ENCODE measurements around the gene B3GALNT2.
"Not testable (repeated sequence)": the region's sequence is repeated elsewhere in the genome, so short reads cannot be mapped to it uniquely, and the experiment has no call there.

B3GALNT2 gene

DNA sequence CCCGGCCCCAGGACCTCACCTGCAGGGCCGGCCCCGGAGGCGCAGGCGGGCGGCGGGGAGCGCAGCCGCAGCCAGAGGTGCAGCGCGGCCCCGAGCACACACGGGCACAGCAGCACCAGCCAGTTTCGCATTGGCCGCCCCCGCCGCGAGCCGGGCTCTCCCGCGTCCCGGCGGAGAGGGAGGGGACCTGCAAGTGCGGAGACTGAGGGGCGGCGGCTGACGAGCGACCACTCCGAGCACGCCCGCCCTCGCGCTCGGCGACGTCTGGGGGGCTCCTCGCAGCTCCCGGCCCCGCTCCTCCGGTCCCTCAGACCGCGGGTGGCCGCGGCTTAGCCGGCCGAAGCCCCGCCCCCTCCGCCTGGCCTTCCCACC is at the start of gene B3GALNT2:
Gene B3GALNT2 (minus strand): TSS at position 331 of the 372 bp plus-strand sequence. CDS start 200 bp downstream, at position 131.
- in situ Hi-C loops (cut with MboI; ENCODE audit: low sequenced_read_pairs), result no loop called here

DNA sequence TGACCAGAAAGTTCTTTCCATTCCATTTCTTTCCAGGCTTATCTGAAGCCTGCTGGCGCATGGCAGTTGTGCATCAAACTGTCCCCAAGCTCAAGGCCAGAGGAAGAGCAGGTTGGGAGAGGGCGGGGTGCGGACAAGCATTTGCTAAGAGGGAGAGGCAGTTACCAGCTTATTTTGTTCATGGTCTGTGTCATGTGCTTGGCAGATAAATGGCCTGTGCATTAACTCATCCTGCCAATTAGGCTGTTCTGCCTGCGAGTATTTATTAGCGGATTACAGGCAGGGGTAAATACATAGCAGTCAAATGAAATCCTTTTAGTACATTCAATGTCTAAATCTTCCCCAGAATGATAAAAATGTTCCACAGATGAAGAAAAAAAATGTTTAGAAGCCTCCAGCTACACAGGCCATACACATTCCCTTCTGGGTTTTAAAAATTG is 48.9 kb upstream of the B3GALNT2 start:
- in situ Hi-C loops (cut with MboI; ENCODE audit: low sequenced_read_pairs), result no loop called here

GRCh38 chr1:235552146-235552716 is 48.0 kb upstream of the B3GALNT2 start:
- in situ Hi-C loops (cut with MboI; ENCODE audit: low sequenced_read_pairs), result no loop called here

- in situ Hi-C loops (cut with MboI; ENCODE audit: low sequenced_read_pairs), result no loop called here
These were observed 45.3 kb upstream of the B3GALNT2 start for GRCh38 chr1:235549351-235550139.

DNA sequence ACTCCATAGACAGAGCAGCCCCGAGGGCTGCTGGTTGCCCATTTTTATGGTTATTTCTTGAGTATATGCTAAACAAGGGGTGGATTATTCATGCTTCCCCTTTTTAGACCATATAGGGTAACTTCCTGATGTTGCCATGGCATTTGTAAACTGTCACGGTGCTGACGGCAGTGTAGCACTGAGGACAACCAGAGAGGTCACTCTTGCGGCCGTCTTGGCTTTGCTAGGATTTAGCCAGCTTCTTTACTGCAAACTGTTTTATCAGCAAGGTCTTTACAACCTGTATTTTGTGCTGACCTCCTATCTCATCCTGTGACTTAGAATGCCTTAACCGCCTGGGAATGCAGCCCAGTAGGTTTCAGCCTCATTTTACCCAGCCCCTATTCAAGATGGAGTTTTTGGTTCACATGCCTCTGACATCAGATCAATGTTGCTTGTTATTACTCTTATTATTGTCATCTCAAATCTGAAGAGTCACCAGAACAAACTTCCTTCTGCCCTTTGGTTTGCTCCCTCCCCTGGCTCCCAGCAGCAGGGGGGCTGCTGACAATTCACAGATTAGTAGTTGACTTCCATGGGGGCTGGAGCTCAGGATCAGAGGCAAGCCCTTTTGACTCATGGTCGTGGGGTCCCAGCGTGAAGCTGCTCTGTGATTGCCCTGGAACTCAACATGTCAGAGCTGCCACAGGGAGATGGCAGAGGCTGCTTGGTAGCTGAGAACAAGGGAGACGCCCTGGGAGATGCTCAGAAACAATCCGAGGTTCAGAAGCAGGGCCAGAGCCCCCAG is 42.3 kb upstream of the B3GALNT2 start:
- in situ Hi-C loops (cut with MboI; ENCODE audit: low sequenced_read_pairs), result not testable (repeated sequence)

GRCh38 chr1:235545292-235545930 is 41.2 kb upstream of the B3GALNT2 start:
- in situ Hi-C loops (cut with MboI; ENCODE audit: low sequenced_read_pairs), result no loop called here

DNA sequence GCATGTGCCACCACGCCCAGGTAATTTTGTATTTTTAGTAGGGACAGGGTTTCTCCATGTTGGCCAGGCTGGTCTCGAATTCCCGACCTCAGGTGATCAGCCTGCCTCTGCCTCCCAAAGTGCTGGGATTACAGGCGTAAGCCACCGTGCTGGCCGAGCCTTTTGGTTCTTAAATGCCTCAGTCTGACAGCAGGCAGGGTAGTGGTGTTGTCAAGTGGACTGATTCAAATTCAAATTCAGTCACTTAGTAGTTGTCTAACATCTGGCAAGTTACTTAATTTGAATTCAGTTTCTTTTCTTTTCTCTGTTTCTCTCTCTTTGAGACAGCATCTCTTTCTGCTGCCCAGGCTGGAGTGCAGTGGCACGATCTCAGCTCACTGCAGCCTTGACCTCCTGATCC is 38.6 kb upstream of the B3GALNT2 start:
- in situ Hi-C loops (cut with MboI; ENCODE audit: low sequenced_read_pairs), result not testable (repeated sequence)

DNA sequence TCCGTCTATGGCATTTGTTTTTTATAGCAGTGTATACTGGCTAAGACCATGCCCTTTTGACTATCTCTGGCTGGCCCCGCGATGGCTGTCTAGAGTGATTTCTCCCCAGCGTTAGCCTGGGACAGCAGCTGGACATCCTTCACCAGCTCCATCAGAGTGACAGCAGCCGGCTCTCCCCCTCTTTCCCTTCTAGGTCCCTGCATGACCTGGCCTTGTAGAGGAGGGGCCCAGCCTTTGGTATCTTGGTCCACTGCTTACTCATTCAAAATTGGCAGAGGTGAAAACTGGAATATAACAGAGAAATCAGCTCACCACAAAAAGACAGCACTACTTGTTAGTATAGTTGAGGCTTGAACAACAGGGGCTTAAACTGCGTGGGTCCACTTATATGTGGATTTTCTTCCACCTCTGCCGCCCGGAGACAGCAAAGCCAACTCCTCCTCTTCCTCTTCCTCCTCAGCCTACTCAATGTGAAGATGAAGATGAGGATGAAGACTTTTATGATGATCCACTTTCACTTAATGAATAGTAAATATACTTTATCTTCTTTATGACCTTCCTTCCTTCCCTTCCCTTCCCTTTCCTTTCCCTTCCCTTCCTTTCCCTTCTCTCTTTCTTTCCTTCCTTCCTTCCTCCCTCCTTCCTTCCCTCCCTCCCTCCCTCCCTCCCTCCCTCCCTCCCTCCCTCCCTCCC is 29.4 kb upstream of the B3GALNT2 start:
- in situ Hi-C loops (cut with MboI; ENCODE audit: low sequenced_read_pairs), result no loop called here

DNA sequence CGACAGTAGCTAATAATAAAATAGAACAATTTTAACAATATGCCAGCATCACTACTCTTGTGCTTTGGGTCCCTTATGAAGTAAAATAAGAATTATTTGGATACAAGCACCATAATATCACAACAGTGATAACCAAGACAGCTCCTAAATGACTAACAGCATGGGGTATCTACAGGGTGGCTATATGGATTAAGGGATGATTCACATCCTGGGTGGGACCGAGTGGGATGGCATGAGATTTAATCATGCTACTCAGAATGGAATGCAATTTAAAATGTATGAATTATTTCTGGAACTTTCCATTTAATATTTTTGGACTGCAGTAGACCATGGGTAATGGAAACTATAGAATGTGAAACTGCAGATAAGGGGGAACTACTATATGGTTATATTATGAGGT is 28.1 kb upstream of the B3GALNT2 start:
- in situ Hi-C loops (cut with MboI; ENCODE audit: low sequenced_read_pairs), result no loop called here

DNA sequence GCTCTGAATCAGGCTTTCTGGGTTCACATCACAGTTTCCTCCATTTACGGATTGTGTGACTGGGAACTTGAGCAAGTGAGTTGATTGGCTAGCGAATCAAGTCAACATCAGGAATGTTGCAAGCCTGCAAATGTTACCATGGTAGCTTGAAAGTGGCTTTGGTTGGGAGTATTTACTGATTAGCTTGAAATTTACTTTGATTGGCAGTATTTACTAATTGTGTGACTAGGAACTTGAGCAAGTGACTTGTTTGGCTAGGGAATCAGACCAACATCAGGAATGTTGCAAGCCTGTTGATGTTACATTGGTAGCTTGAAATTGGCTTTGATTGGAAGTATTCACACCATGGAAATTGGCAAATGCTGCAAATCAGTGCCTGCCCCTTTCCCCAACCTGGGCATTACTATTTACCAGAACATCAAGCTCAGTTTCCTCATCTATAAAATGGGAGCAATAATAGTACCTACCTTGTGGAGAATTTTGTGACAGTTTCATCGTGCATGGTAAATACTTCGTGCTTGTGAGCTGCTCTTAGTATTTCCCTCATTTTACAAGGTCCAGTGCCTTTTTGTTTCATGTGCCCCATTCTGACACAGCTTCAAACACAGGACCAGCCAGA is 23.1 kb upstream of the B3GALNT2 start:
- in situ Hi-C loops (cut with MboI; ENCODE audit: low sequenced_read_pairs), result no loop called here

GRCh38 chr1:235525314-235525713 is 21.1 kb upstream of the B3GALNT2 start:
- in situ Hi-C loops (cut with MboI; ENCODE audit: low sequenced_read_pairs), result no loop called here

DNA sequence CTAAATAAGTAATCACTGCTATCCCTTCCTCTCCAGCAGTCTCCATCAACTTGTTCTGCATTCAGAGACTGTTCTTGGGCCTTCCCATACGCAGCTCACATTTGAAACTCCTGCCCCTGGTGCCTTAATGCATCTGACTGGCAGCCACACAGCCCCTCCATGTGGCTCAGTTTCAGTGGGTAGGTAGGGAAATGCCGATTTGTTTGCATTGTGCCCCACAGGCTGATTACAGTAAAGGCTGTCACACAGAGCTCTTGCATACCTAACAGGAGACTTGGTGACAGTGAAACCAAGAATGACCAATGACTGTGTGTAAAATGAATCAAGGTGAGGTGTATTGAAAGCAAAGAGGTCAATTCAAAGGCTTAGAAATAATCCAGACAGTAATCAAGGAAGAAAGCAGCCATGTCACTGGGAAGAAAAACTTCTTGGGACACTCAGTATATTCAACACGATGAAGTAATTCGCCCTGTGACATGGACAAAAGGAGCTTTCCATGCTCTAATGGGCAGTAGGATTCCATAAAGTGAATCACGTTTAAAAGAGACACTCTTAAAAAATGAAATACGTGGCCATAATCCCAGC is 12.7 kb upstream of the B3GALNT2 start:
- in situ Hi-C loops (cut with MboI; ENCODE audit: low sequenced_read_pairs), result no loop called here

- in situ Hi-C loops (cut with MboI; ENCODE audit: low sequenced_read_pairs), result no loop called here
These were observed 11.7 kb upstream of the B3GALNT2 start for GRCh38 chr1:235515844-235516512.

DNA sequence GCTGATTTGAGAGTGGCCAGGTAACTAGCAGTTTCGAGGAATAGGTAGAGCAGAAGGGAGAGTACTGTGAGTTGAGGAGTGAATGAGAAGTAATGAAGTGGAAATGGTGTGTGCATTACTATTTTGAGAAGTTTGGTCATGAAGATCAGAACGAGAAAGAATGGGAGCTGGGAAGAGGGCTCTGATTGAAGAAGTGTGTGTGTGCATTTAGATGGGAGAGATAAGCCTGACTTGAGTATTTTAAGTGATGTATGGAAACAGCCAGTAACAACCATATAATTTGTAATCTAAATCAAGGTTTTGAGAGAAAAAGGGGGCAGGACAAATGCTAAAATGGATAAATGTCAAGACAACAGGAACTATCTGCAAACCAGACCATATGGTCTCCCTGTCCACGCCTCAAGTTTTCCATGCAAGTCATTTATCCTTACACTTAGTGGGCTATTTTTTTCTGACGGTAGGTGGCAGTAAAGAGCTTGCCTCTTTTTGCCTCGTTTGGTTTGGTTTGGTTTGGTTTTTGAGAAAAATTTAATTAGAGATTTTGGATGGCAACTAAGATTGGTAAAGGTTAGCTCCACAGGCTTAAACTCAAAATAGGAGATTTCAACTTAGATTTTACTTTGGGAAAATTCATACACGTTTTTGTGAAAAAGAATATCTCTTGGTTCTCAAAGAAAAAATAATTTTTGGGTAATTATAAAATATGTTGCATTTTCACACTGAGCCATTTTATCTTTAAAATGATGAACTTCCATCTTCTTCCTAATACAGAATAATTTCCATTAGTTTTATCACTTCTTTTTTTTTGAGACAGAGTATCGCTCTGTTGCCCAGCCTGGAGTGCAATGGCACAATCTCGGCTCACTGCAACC is 9.5 kb upstream of the B3GALNT2 start:
- in situ Hi-C loops (cut with MboI; ENCODE audit: low sequenced_read_pairs), result no loop called here

GRCh38 chr1:235511470-235512240 is 7.4 kb upstream of the B3GALNT2 start:
- in situ Hi-C loops (cut with MboI; ENCODE audit: low sequenced_read_pairs), result no loop called here

GRCh38 chr1:235510823-235511222 is 6.6 kb upstream of the B3GALNT2 start:
- in situ Hi-C loops (cut with MboI; ENCODE audit: low sequenced_read_pairs), result no loop called here

- in situ Hi-C loops (cut with MboI; ENCODE audit: low sequenced_read_pairs), result no loop called here
These were observed 3.4 kb upstream of the B3GALNT2 start for GRCh38 chr1:235507623-235508022.
